Heart left ventricle (tissue), 16 donors: ENCODE data around the gene GRAMD1C. TPM values are rescaled to one million over a fixed set of nuclear protein-coding genes. Genes with fewer than 3 reads are reported as not detected.

ENCODE experiments used
- ATAC-seq, 4 donors: fragments of 200-7000 bp; cut with Tn5 transposase; one replicate each; pipeline ENCODE4 v1.9.1; 2020 to 2022; ENCODE audit warnings: moderate library complexity in 4 of 4, mild to moderate bottlenecking in 3 of 4, moderate number of reproducible peaks in 1 of 4
- DNase-seq, 5 donors: peaks; one replicate each; pipeline ENCODE4 v3.0.0-alpha.2; 2020
- H3K27ac ChIP-seq, 12 donors: fragments of 200-600 bp; sonication (generic) in 4 of 12; one replicate each; pipeline versions ENCODE4 v1.5.0 to v1.8.0; 2016 to 2022; ENCODE audit warnings: mild to moderate bottlenecking in 2 of 12
- H3K27me3 ChIP-seq, 9 donors: fragments of 200-600 bp; sonication (generic) in 2 of 9; one replicate each; pipeline versions ENCODE4 v1.5.1 to v1.8.0; 2016 to 2022; ENCODE audit warnings: mild to moderate bottlenecking in 3 of 9
- H3K36me3 ChIP-seq, 9 donors: fragments of 200-600 bp; sonication (generic) in 2 of 9; one replicate each; pipeline versions ENCODE4 v1.5.0 to v1.8.0; 2018 to 2022; ENCODE audit warnings: mild to moderate bottlenecking in 2 of 9
- H3K4me1 ChIP-seq, 12 donors: fragments of 200-600 bp; sonication (generic) in 4 of 12; one replicate each; pipeline versions ENCODE4 v1.5.0 to v1.8.0; 2016 to 2022; ENCODE audit warnings: mild to moderate bottlenecking in 3 of 12
- H3K4me3 ChIP-seq, 12 donors: fragments of 200-600 bp; sonication (generic) in 4 of 12; one replicate each; pipeline versions ENCODE4 v1.5.0 to v1.8.0; 2017 to 2022; ENCODE audit warnings: mild to moderate bottlenecking in 9 of 12, moderate library complexity in 4 of 12
- H3K9me3 ChIP-seq, 12 donors: fragments of 200-600 bp; sonication (generic) in 4 of 12; one replicate each; pipeline versions ENCODE4 v1.5.0 to v1.8.0; 2016 to 2022; ENCODE audit warnings: mild to moderate bottlenecking in 1 of 12
- CTCF ChIP-seq, 12 donors: fragments of 200-600 bp; sonication (generic) in 4 of 12; IDR thresholded peaks; one replicate each; pipeline versions ENCODE4 v1.5.0 to v1.8.0; 2018 to 2022; ENCODE audit warnings: antibody characterized with exemption in 12 of 12, mild to moderate bottlenecking in 5 of 12
- POLR2A ChIP-seq, 2 donors: fragments of 450-650 bp; IDR thresholded peaks; one replicate each; pipeline ENCODE4 v1.6.1; 2017; ENCODE audit warnings: antibody characterized with exemption in 2 of 2, mild to moderate bottlenecking in 2 of 2, moderate library complexity in 2 of 2
- WGBS, 4 donors: extraction: QIAGEN DNeasy Blood & Tissue Kit in 2 of 4; methylation state at CpG; one replicate each; pipeline versions ENCODE4 v1.1.5 to v1.1.7; 2013 to 2018; 5-methylcytosine and 5-hydroxymethylcytosine counted together
- intact Hi-C, 10 donors: fragments of 100-400 bp; cut with DNase I; formaldehyde crosslinking; loops; one replicate each; pipeline versions ENCODE4 v1.11.1 to v1.14.2; 2022
- polyA plus RNA-seq, 2 donors: library from polyadenylated mRNA; stranded (reverse); fragments of 200-250 nt; gene quantifications; one replicate each; pipeline ENCODE4 v1.2.3, GENCODE V29; 2013
- total RNA-seq, 9 donors: library from RNA; depleted of rRNA in 2 of 9; stranded (reverse); fragments of >200 nt in 2 of 9; fragmentation: NEBNext Ultra II Directional in 3 of 9; extraction: Animal tissue kit (Norgen Biotek cat#: 25700) in 3 of 9; gene quantifications; one replicate each; pipeline versions ENCODE4 v1.1.0 to v1.2.4, GENCODE V29; 2016 to 2023
- donor health status: ischemic (EF 13 %, LVEDD 7.1; RV severe dilation, severe dysfunction).
- donor health status: healthy with polysubstance abuse.
- donor health status: DM: no; HTN: yes; CAD: no.
- donor health status: DM: no; HTN: no; CAD: no.
- donor health status: ischemic (EF 25% LVEDD 6.9; RV normal size, moderate dysfunction).
- donor health status: ischemic (EF 25% LVEDD 5.7; RV mildly dilated, moderate dysfunction).
- donor health status: healthy.
- donor health status: DM: yes; HTN: yes; CAD: no.
- donor health status: ischemic (EF 35%, LVEDD 5.7; RV mildly dilated, moderate dysfunction).
- donor health status: nonischemic (EF 11% LVEDD 7.7; RV severe dilation, severe dysfunction).
- donor health status: DM: yes; HTN: yes; CAD: no.
- donor health status: PGD.
- donor health status: ischemic (EF 29% LVEDD 5.4; RV normal size, mild dysfunction).
- donor health status: nonischemic (EF 23%, LVEDD 6.1; RV moderate dilation, normal function).

The GRAMD1C gene
- total and polyA plus RNA-seq, 11 donors: 0.49 to 5.6 (median 1.2) TPM

- WGBS, 4 donors: 94 to 99% (median 96%) methylated on average over 3 of the region's 3 CpGs
- no peak for ATAC-seq
- no peak for TF ChIP-seq POLR2A (IDR thresholded peaks at IDR 0.05)
Measured at GRCh38 chr3:113895964-113896363, 57.4 kb downstream of the GRAMD1C start.

GRCh38 chr3:113896930-113897329, 58.3 kb downstream of the GRAMD1C start:
- Histone ChIP-seq H3K9me3 (no peaks in the 10 kb centered on the region), H3K27me3 (no peaks in the 10 kb centered on the region), H3K4me1 (peaks cover 0 to 7% (median 0%) of the 10 kb centered on the region in 12 donors), H3K4me3 (no peak overlapping the region), H3K36me3 (no peaks in the 10 kb centered on the region), H3K27ac (no peak overlapping the region)
- 82 to 87% (median 86%) methylated on average over 3 of the region's 3 CpGs for WGBS, 4 donors
- ATAC-seq (no peak), DNase-seq (no peak)
- intact Hi-C loops: no loop called here
- TF ChIP-seq POLR2A (IDR thresholded peaks at IDR 0.05) (no peak), CTCF (IDR thresholded peaks at IDR 0.05) (no peak)

More at GRCh38 chr3:113895964-113896363, 57.4 kb downstream of the GRAMD1C start:
- Histone ChIP-seq H3K27me3 (no peaks in the 10 kb centered on the region), H3K36me3 (no peaks in the 10 kb centered on the region), H3K9me3 (no peaks in the 10 kb centered on the region), H3K4me3 (no peak overlapping the region), H3K4me1 (peaks cover 0 to 7% (median 0%) of the 10 kb centered on the region in 12 donors), H3K27ac (no peak overlapping the region)
- DNase-seq: no peak
- intact Hi-C loops: no loop called here

GRCh38 chr3:113897373-113897777, 58.8 kb downstream of the GRAMD1C start:
- H3K36me3 ChIP-seq: no peaks in the 10 kb centered on the region
- 71 to 85% (median 78%) methylated on average over 1 of the region's 1 CpG for WGBS, 4 donors
- no peak overlapping the region for H3K27ac ChIP-seq
- no peak for TF ChIP-seq CTCF (IDR thresholded peaks at IDR 0.05)
- TF ChIP-seq POLR2A (IDR thresholded peaks at IDR 0.05): no peak
- H3K4me3 ChIP-seq: no peak overlapping the region
- no peak for ATAC-seq
- no peak for DNase-seq
- intact Hi-C loops: no loop called here
- H3K4me1 ChIP-seq: peaks cover 0 to 7% (median 0%) of the 10 kb centered on the region in 12 donors
- H3K27me3 ChIP-seq: no peaks in the 10 kb centered on the region
- no peaks in the 10 kb centered on the region for H3K9me3 ChIP-seq

- intact Hi-C loops: no loop called here
- TF ChIP-seq POLR2A (IDR thresholded peaks at IDR 0.05) (no peak), CTCF (IDR thresholded peaks at IDR 0.05) (no peak)
- Histone ChIP-seq H3K36me3 (no peaks in the 10 kb centered on the region), H3K9me3 (peaks cover 0 to 2% (median 0%) of the 10 kb centered on the region in 12 donors), H3K27ac (no peak overlapping the region), H3K4me1 (peaks cover 0 to 7% (median 0%) of the 10 kb centered on the region in 12 donors), H3K27me3 (no peaks in the 10 kb centered on the region), H3K4me3 (no peak overlapping the region)
- DNase-seq: no peak
- no peak for ATAC-seq
- WGBS, 4 donors: 74 to 77% (median 75%) methylated on average over 2 of the region's 2 CpGs
Measured at GRCh38 chr3:113898892-113899291, 60.3 kb downstream of the GRAMD1C start.

GRCh38 chr3:113906568-113907140, 68.1 kb downstream of the GRAMD1C start:
- H3K9me3 ChIP-seq: peaks cover 0 to 13% (median 0%) of the 10 kb centered on the region in 12 donors

More at GRCh38 chr3:113906568-113907140, 68.1 kb downstream of the GRAMD1C start:
- DNase-seq (no peak), ATAC-seq (no peak)
- H3K27ac ChIP-seq: no peak overlapping the region
- intact Hi-C loops: no loop called here
- WGBS, 4 donors: 89 to 93% (median 90%) methylated on average over 4 of the region's 4 CpGs
- H3K27me3 ChIP-seq: no peaks in the 10 kb centered on the region
- no peaks in the 10 kb centered on the region for H3K36me3 ChIP-seq
- TF ChIP-seq CTCF (IDR thresholded peaks at IDR 0.05) (no peak), POLR2A (IDR thresholded peaks at IDR 0.05) (no peak)
- no peak overlapping the region for H3K4me3 ChIP-seq
- no peaks in the 10 kb centered on the region for H3K4me1 ChIP-seq
